GM10248 (cell line): ENCODE data around the gene AP3S2.
"Not testable (repeated sequence)": the region's sequence is repeated elsewhere in the genome, so short reads cannot be mapped to it uniquely, and the experiment has no call there.

Experiments
- CTCF ChIA-PET: fragments of 300-600 bp; sonication (Branson Sonifier 250); formaldehyde crosslinking; extraction: SDS; loops from one replicate; lab custom pipeline; 2021; ENCODE audit warnings: antibody characterized with exemption; lab: Yijun Ruan, JAX
- POLR2A ChIA-PET: fragments of 350-650 bp; sonication (Branson Sonifier 250); formaldehyde crosslinking; extraction: SDS; loops from one replicate; lab custom pipeline; 2020; ENCODE audit warnings: antibody characterized with exemption; lab: Yijun Ruan, JAX
- DNase-seq: peaks from one replicate; pipeline ENCODE4 v3.0.0; 2012; ENCODE audit errors: extremely low spot score
- CTCF ChIP-seq: IDR thresholded peaks from 2 replicates; pipeline ENCODE4 v1.5.1; 2012; ENCODE audit warnings: mild to moderate bottlenecking, low read depth; ENCODE audit errors: extremely low read depth, missing control alignments, control extremely low read depth

AP3S2 gene

GRCh38 chr15:89837830-89838178 lies 56.0 kb downstream of the AP3S2 start:
- TF ChIP-seq CTCF = no peak
- no peak for DNase-seq
- ChIA-PET POLR2A (interaction anchor here (0.8 kb wide), 1 partner anchor 116 kb away, joined by 3 read pairs; no protein-coding TSS in a partner anchor), CTCF (interaction anchor here (1.4 to 2.3 kb wide), 4 partner anchors 13 to 76 kb away, joined by 3 to 12 read pairs (median 4); no protein-coding TSS in a partner anchor)

DNA sequence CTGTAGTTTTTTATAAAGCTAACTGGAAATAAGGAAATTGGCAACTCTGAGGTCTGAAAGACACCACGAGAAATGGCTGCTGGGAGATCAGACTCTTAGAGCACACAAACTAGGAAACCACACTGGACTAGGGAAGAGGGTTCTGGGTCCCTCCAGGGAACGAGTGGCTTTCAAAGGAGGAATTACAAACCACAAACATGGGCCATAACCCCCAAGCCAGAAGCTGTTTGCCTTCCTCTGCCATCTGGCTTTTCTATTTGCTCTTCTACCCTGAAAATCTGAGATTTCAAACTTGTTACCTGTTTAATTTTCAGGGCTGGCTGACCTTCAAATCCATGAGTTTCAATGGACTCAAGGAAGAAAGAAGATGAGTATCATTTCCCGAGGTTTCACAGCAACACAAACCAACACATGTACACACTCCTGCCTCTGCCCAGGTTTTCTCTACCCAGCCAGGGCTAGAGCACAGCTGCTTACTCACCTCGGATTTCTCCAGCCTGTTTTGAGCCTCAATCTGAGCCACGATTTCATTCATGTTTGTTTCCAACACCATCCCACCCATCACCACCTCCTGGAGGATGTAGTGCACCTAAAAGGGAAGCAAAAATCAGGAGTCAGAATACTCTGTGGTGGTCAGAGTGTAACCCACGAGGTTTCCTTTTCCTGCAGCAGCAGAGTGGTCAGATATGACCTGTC lies 56.5 kb downstream of the AP3S2 start:
- POLR2A ChIA-PET = no interaction called here
- CTCF ChIA-PET = interaction anchor here (0.9 to 2.3 kb wide), 7 partner anchors 11 to 75 kb away, joined by 3 to 12 read pairs (median 4); no protein-coding TSS in a partner anchor
- no peak for DNase-seq
- TF ChIP-seq CTCF = no peak

DNA sequence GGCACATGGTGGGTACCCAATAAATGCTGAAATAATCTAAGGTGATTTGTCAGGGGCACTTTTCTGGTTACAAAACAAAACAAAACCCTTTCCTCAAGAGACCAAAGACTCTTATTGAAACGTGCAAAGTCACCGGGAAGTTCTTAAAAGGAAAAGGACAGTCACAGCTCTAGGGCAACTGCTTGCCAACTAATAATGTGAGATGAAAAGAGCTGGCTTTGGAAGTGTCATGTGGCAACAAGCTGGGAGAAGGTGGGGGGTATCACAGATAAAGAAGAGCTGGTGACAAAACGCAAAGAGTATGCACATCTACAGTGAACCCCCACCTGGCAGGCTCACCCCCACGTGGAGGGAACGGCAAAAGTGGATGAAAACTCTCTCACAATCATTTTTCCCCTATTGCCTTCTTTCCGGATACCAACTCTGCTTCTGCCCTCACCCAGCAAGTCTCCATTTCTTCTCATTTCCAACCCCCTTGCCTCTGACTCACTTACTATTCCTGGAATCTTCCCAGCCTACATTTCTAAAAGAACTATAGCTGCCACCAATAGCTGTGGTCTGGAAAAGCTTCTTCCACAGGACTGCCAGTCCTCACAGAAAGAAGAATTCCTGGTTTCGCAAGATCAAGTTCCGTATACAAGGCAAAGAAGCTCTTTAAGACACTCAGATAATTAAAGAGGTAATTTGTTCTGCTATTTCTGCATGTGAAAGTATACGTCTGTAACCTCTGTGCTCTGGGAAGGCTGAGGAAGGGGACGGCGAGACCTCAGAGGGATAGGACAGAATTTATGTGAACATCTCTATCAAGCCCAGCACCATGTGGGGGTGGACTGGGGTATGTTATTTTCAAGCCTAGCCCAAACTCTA lies 57.3 kb downstream of the AP3S2 start:
- POLR2A ChIA-PET = interaction anchor here (0.6 kb wide), 1 partner anchor 15 kb away, joined by 3 read pairs; no protein-coding TSS in a partner anchor

GRCh38 chr15:89835176-89835564 lies 58.6 kb downstream of the AP3S2 start:
- TF ChIP-seq CTCF = no peak
- ChIA-PET CTCF (no interaction called here), POLR2A (no interaction called here)
- no peak for DNase-seq

More for the DNA sequence above, 57.3 kb downstream of the AP3S2 start:
- TF ChIP-seq CTCF = no peak
- CTCF ChIA-PET = interaction anchor here (0.9 to 1.7 kb wide), 4 partner anchors 12 to 53 kb away, joined by 3 to 4 read pairs (median 3); no protein-coding TSS in a partner anchor
- DNase-seq = no peak

GRCh38 chr15:89834465-89835175 lies 59.2 kb downstream of the AP3S2 start:
- POLR2A ChIA-PET, DNase-seq, CTCF ChIA-PET: not testable (repeated sequence)

GRCh38 chr15:89833966-89834365 lies 59.8 kb downstream of the AP3S2 start:
- no peak for TF ChIP-seq CTCF

More at GRCh38 chr15:89833966-89834365, 59.8 kb downstream of the AP3S2 start:
- POLR2A ChIA-PET = no interaction called here
- CTCF ChIA-PET = no interaction called here
- no peak for DNase-seq
